SK-N-SH (cell line): ENCODE data around the gene TRAPPC8. TPM values are rescaled to one million over a fixed set of nuclear protein-coding genes. Genes with fewer than 3 reads are reported as not detected.
"Not testable (repeated sequence)": the region's sequence is repeated elsewhere in the genome, so short reads cannot be mapped to it uniquely, and the experiment has no call there.

Source experiments
- CTCF ChIA-PET: fragments of 300-600, 350-600 bp; formaldehyde crosslinking; extraction: SDS; loops from one replicate; lab custom pipeline; 2021; lab: Yijun Ruan, JAX
- POLR2A ChIA-PET: fragments of 350-600 bp; sonication (Branson Sonifier 250); formaldehyde crosslinking; extraction: SDS; loops from one replicate; lab custom pipeline; 2020; ENCODE audit warnings: antibody characterized with exemption, inconsistent platforms; lab: Yijun Ruan, JAX
- DNase-seq: peaks from one replicate; pipeline ENCODE4 v3.0.0; 2012
- H2AFZ ChIP-seq: fragments of 200-600 bp; sonication (generic); 2 replicates; pipeline ENCODE4 v1.8.1; 2016; ENCODE audit warnings: antibody characterized with exemption, mild to moderate bottlenecking, low read depth
- H3F3A ChIP-seq: fragments of 200-600 bp; sonication (generic); replicated peaks from 2 replicates; pipeline ENCODE3; 2016; ENCODE audit warnings: antibody characterized with exemption, mild to moderate bottlenecking; ENCODE audit not compliant: insufficient read depth
- H3K27ac ChIP-seq, 2 experiments: fragments of 200-500 bp in 1 of 2; fragments of 200-600 bp in 1 of 2; sonication (Bioruptor generic) in 1 of 2; sonication (generic), shearing (Covaris generic) in 1 of 2; 2 replicates each; pipeline versions ENCODE4 v1.5.1 to v1.6.1; 2014 to 2016; ENCODE audit warnings: low read depth in 2 of 2, inconsistent platforms in 1 of 2, low read length in 1 of 2, mild to moderate bottlenecking in 1 of 2, mixed read lengths in 1 of 2
- H3K27me3 ChIP-seq: fragments of 200-600 bp; sonication (generic), shearing (Covaris generic); 2 replicates; pipeline ENCODE4 v1.6.1; 2016; ENCODE audit warnings: mixed run types; ENCODE audit not compliant: insufficient read depth
- H3K36me3 ChIP-seq, 2 experiments: fragments of 200-500 bp in 1 of 2; fragments of 200-600 bp in 1 of 2; sonication (Bioruptor generic) in 1 of 2; sonication (generic) in 1 of 2; replicated peaks in 1 of 2; 2 replicates each; pipeline versions ENCODE3 to v1.5.1; 2014 to 2016; ENCODE audit warnings: low read length in 1 of 2, mild to moderate bottlenecking in 1 of 2; ENCODE audit not compliant: insufficient read depth in 2 of 2, control insufficient read depth in 1 of 2
- H3K4me1 ChIP-seq, 2 experiments: fragments of 200-500 bp in 1 of 2; fragments of 200-600 bp in 1 of 2; sonication (Bioruptor generic) in 1 of 2; sonication (generic), shearing (Covaris generic) in 1 of 2; 2 replicates each; pipeline versions ENCODE4 v1.5.1 to v1.6.1; 2014 to 2016; ENCODE audit warnings: low read depth in 1 of 2, low read length in 1 of 2, mixed run types in 1 of 2; ENCODE audit not compliant: insufficient read depth in 2 of 2, control insufficient read depth in 1 of 2
- H3K4me2 ChIP-seq: fragments of 200-600 bp; sonication (generic), shearing (Covaris generic); 2 replicates; pipeline ENCODE4 v1.6.1; 2017; ENCODE audit warnings: mixed run types
- H3K4me3 ChIP-seq, 2 experiments: fragments of 200-500 bp in 1 of 2; fragments of 200-600 bp in 1 of 2; sonication (Bioruptor generic) in 1 of 2; sonication (generic), shearing (Covaris generic) in 1 of 2; 2 replicates each; pipeline versions ENCODE4 v1.5.1 to v1.8.1; 2014 to 2016; ENCODE audit warnings: low read depth in 2 of 2, inconsistent platforms in 1 of 2, low read length in 1 of 2, mild to moderate bottlenecking in 1 of 2, mixed read lengths in 1 of 2, moderate library complexity in 1 of 2
- H3K79me2 ChIP-seq: fragments of 200-600 bp; sonication (generic); 2 replicates; pipeline ENCODE4 v1.8.1; 2017; ENCODE audit warnings: mild to moderate bottlenecking; ENCODE audit not compliant: insufficient read depth
- H3K9ac ChIP-seq: fragments of 200-600 bp; sonication (generic); 2 replicates; pipeline ENCODE4 v1.6.1; 2017; ENCODE audit warnings: mixed run types
- H3K9me2 ChIP-seq: fragments of 200-600 bp; sonication (generic); 2 replicates; pipeline ENCODE4 v1.6.1; 2017; ENCODE audit warnings: mixed run types
- H3K9me3 ChIP-seq: fragments of 200-600 bp; sonication (generic); 2 replicates; pipeline ENCODE4 v1.6.1; 2017; ENCODE audit warnings: mixed run types, mild to moderate bottlenecking, moderate library complexity
- H4K20me1 ChIP-seq: fragments of 200-600 bp; sonication (generic); 2 replicates; pipeline ENCODE4 v1.6.1; 2017; ENCODE audit warnings: mild to moderate bottlenecking, mixed run types; ENCODE audit not compliant: insufficient read depth
- CHD2 ChIP-seq: fragments of 150-350 bp; IDR thresholded peaks from 2 replicates; pipeline ENCODE4 v1.6.1; 2018; ENCODE audit warnings: low read length; ENCODE audit not compliant: partially characterized antibody
- EP300 ChIP-seq, 2 experiments: IDR thresholded peaks; 2 replicates each; pipeline versions ENCODE4 v1.4.0 to v1.6.1; 2012; ENCODE audit warnings: borderline replicate concordance in 1 of 2, low read depth in 1 of 2, low read length in 1 of 2
- MXI1 ChIP-seq: IDR thresholded peaks from 2 replicates; pipeline ENCODE4 v1.6.1; 2012; ENCODE audit warnings: mild to moderate bottlenecking, low read depth, low read length, improper control_type of control experiment
- NFIC ChIP-seq: IDR thresholded peaks from 2 replicates; pipeline ENCODE4 v1.4.0; 2012; ENCODE audit warnings: borderline replicate concordance
- POLR2AphosphoS5 ChIP-seq: IDR thresholded peaks from 2 replicates; pipeline ENCODE4 v1.6.1; 2012; ENCODE audit warnings: low read depth, low read length
- REST ChIP-seq: IDR thresholded peaks from 2 replicates; pipeline ENCODE4 v1.6.1; 2012; ENCODE audit warnings: mild to moderate bottlenecking, low read depth, low read length, moderate library complexity
- RFX5 ChIP-seq: IDR thresholded peaks from 2 replicates; pipeline ENCODE4 v1.6.1; 2012; ENCODE audit warnings: mild to moderate bottlenecking, improper control_type of control experiment, low read length
- SMC3 ChIP-seq: IDR thresholded peaks from 2 replicates; pipeline ENCODE4 v1.6.1; 2012; ENCODE audit warnings: low read depth, low read length, improper control_type of control experiment
- TEAD4 ChIP-seq: IDR thresholded peaks from 2 replicates; pipeline ENCODE4 v1.4.0; 2012; ENCODE audit warnings: mild to moderate bottlenecking, borderline replicate concordance; ENCODE audit not compliant: insufficient read depth
- USF1 ChIP-seq: IDR thresholded peaks from 2 replicates; pipeline ENCODE4 v1.4.0; 2012; ENCODE audit warnings: low read depth, borderline replicate concordance
- YY1 ChIP-seq: IDR thresholded peaks from 2 replicates; pipeline ENCODE4 v1.4.0; 2012; ENCODE audit warnings: low read depth, mild to moderate bottlenecking
- WGBS: methylation state at CpG from one replicate; pipeline ENCODE4 v1.1.6; 2017; ENCODE audit warnings: low lambda C conversion rate; 5-methylcytosine and 5-hydroxymethylcytosine counted together
- polyA plus RNA-seq, 3 experiments: library from polyadenylated mRNA; depleted of rRNA; stranded (reverse); fragments of >200 nt; gene quantifications; 2 replicates each; pipeline ENCODE4 v1.2.3, GENCODE V29; 2012
- TF ChIP-seq, protein P1 (sequence below): IDR thresholded peaks from 2 replicates; pipeline ENCODE4 v1.4.0; 2012; ENCODE audit warnings: low read depth, borderline replicate concordance
- TF ChIP-seq, protein P2 (sequence below): IDR thresholded peaks from 2 replicates; pipeline ENCODE4; 2012
- TF ChIP-seq, protein P3 (sequence below): IDR thresholded peaks from 2 replicates; pipeline ENCODE4 v1.4.0; 2012; ENCODE audit warnings: low read depth

The TRAPPC8 gene
- polyA plus RNA-seq, 1 of the 3 experiments (the other 2 are of a cell fraction) = 14.9 TPM

DNA sequence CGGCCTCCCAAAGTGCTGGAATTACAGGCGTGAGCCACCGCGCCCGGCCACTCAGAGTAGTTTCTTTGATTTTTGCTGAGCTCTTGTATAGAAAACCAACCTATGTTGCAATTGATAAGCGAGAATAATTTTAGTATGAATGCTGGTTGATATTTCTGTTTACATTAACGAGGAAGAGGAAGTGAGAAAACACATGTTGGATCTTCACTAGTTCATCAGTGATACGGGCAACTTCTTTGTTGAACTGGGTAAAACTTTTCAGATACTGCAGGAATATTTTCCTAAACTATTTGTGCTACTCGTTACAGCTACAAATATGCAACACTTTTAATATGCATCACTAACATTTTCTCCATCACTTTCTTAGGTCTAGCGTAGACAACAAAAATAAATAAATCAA is 114.3 kb downstream of the TRAPPC8 start:
- Histone ChIP-seq H3K9me3 (no peaks in the 10 kb centered on the region), H3K4me3 (no peak overlapping the region), H2AFZ (no peak overlapping the region), H3K4me1 (no peaks in the 10 kb centered on the region), H3K36me3 (peaks cover 23 to 35% of the 10 kb centered on the region in 2 experiments), H3F3A (no peaks in the 10 kb centered on the region), H3K79me2 (no peaks in the 10 kb centered on the region), H3K4me2 (no peak overlapping the region)
- CTCF ChIA-PET = interaction anchor here (1.7 kb wide), 1 partner anchor 272 kb away, joined by 5 read pairs; no protein-coding TSS in a partner anchor
- 97% methylated on average over 10 of the region's 10 CpGs for WGBS
- TF ChIP-seq NFIC (no peak), REST (no peak), EP300 (IDR thresholded peaks at IDR 0.05; ENCODE audit: borderline replicate concordance in 1 of 2, low read depth in 1 of 2, low read length in 1 of 2) (no peak), SMC3 (no peak), CHD2 (no peak), USF1 (no peak), YY1 (no peak), TEAD4 (no peak), RFX5 (no peak), POLR2AphosphoS5 (no peak), MXI1 (no peak)
- TF ChIP-seq, protein P1, sequence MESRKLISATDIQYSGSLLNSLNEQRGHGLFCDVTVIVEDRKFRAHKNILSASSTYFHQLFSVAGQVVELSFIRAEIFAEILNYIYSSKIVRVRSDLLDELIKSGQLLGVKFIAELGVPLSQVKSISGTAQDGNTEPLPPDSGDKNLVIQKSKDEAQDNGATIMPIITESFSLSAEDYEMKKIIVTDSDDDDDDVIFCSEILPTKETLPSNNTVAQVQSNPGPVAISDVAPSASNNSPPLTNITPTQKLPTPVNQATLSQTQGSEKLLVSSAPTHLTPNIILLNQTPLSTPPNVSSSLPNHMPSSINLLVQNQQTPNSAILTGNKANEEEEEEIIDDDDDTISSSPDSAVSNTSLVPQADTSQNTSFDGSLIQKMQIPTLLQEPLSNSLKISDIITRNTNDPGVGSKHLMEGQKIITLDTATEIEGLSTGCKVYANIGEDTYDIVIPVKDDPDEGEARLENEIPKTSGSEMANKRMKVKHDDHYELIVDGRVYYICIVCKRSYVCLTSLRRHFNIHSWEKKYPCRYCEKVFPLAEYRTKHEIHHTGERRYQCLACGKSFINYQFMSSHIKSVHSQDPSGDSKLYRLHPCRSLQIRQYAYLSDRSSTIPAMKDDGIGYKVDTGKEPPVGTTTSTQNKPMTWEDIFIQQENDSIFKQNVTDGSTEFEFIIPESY = no peak
- TF ChIP-seq, protein P2, sequence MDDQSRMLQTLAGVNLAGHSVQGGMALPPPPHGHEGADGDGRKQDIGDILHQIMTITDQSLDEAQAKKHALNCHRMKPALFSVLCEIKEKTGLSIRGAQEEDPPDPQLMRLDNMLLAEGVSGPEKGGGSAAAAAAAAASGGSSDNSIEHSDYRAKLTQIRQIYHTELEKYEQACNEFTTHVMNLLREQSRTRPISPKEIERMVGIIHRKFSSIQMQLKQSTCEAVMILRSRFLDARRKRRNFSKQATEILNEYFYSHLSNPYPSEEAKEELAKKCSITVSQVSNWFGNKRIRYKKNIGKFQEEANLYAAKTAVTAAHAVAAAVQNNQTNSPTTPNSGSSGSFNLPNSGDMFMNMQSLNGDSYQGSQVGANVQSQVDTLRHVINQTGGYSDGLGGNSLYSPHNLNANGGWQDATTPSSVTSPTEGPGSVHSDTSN = no peak
- TF ChIP-seq, protein P3, sequence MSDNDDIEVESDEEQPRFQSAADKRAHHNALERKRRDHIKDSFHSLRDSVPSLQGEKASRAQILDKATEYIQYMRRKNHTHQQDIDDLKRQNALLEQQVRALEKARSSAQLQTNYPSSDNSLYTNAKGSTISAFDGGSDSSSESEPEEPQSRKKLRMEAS = no peak
- TF ChIP-seq, all 33 proteins: peak for 0
- POLR2A ChIA-PET = no interaction called here
- Histone ChIP-seq H3K9me2 (no peaks in the 10 kb centered on the region), H4K20me1 (no peaks in the 10 kb centered on the region), H3K27ac (no peak overlapping the region), H3K9ac (no peak overlapping the region), H3K27me3 (no peaks in the 10 kb centered on the region)
- DNase-seq = no peak

- H3K9me2 ChIP-seq, H3K4me2 ChIP-seq, H3K27me3 ChIP-seq, H3K79me2 ChIP-seq, DNase-seq, H3K4me3 ChIP-seq, H3K27ac ChIP-seq, H3F3A ChIP-seq, POLR2A ChIA-PET, H3K9me3 ChIP-seq, H4K20me1 ChIP-seq, H3K4me1 ChIP-seq, H3K9ac ChIP-seq, H2AFZ ChIP-seq: not testable (repeated sequence)
- 98% methylated on average over 10 of the region's 10 CpGs for WGBS
- H3K36me3 ChIP-seq = peaks cover 21% of the 10 kb centered on the region in 2 experiments
- CTCF ChIA-PET = interaction anchor here (1.7 kb wide), 1 partner anchor 270 kb away, joined by 5 read pairs; no protein-coding TSS in a partner anchor
Observed at GRCh38 chr18:31826673-31827325, 116.1 kb downstream of the TRAPPC8 start.
